ENCODE measurements around the gene ADAMTS16. TPM values are rescaled to one million over a fixed set of nuclear protein-coding genes. Genes with fewer than 3 reads are reported as not detected.

The ADAMTS16 gene
- 0.08 and 0.52 TPM in 2 replicates for total RNA-seq

GRCh38 chr5:5139777-5140478 is at the start of gene ADAMTS16:
TSS of gene ADAMTS16 (plus strand) at chr5:5140330. CDS start at chr5:5140468, 138 bp downstream.

Measured in epithelial cell of alveolus of lung (primary cell).